H9 (cell line): ENCODE measurements around the gene KIAA1958. TPM values are rescaled to one million over a fixed set of nuclear protein-coding genes. Genes with fewer than 3 reads are reported as not detected.

Experiments used
- DNase-seq: peaks from one replicate; pipeline ENCODE4 v3.0.0-alpha.2; 2017
- H2AFZ ChIP-seq: one replicate; pipeline ENCODE4 v1.6.1; 2013; ENCODE audit warnings: mild to moderate bottlenecking, low read length, control low read depth, moderate library complexity
- H2AK5ac ChIP-seq: 2 replicates; pipeline ENCODE4 v1.6.1; 2013; ENCODE audit warnings: low read length, control low read depth, mixed read lengths; ENCODE audit not compliant: insufficient read length
- H2BK120ac ChIP-seq: one replicate; pipeline ENCODE4 v1.6.1; 2013; ENCODE audit warnings: low read depth, mild to moderate bottlenecking, low read length, control low read depth, inconsistent platforms; ENCODE audit not compliant: poor library complexity, severe bottlenecking
- H2BK12ac ChIP-seq: 2 replicates; pipeline ENCODE4 v1.6.1; 2013; ENCODE audit warnings: low read length, control low read depth, mixed read lengths, low read depth; ENCODE audit not compliant: insufficient read length
- H2BK15ac ChIP-seq: 2 replicates; pipeline ENCODE4 v1.6.1; 2013; ENCODE audit warnings: low read depth, low read length, control low read depth
- H2BK20ac ChIP-seq: one replicate; pipeline ENCODE4 v1.6.1; 2013; ENCODE audit warnings: low read depth, mild to moderate bottlenecking, low read length, control low read depth, inconsistent platforms; ENCODE audit not compliant: poor library complexity, severe bottlenecking
- H2BK5ac ChIP-seq: 2 replicates; pipeline ENCODE4 v1.6.1; 2013; ENCODE audit warnings: low read length, control low read depth, mixed read lengths; ENCODE audit not compliant: insufficient read length
- H3K14ac ChIP-seq: 2 replicates; pipeline ENCODE4 v1.6.1; 2013; ENCODE audit warnings: low read length, control low read depth; ENCODE audit not compliant: insufficient read depth
- H3K18ac ChIP-seq: 2 replicates; pipeline ENCODE4 v1.6.1; 2013; ENCODE audit warnings: low read depth, mild to moderate bottlenecking, mixed read lengths, low read length, control low read depth; ENCODE audit not compliant: insufficient read length
- H3K23ac ChIP-seq: 2 replicates; pipeline ENCODE4 v1.6.1; 2013; ENCODE audit warnings: low read length, control low read depth, mixed read lengths, low read depth; ENCODE audit not compliant: insufficient read length
- H3K23me2 ChIP-seq: 2 replicates; pipeline ENCODE4 v1.6.1; 2013; ENCODE audit warnings: low read depth, mild to moderate bottlenecking, mixed read lengths, low read length, control low read depth; ENCODE audit not compliant: insufficient read length, poor library complexity, severe bottlenecking
- H3K27ac ChIP-seq: 2 replicates; pipeline ENCODE4 v1.5.1; 2013; ENCODE audit warnings: low read length, control low read depth, mixed read lengths, low read depth; ENCODE audit not compliant: insufficient read length
- H3K27me3 ChIP-seq: 2 replicates; pipeline ENCODE4 v1.6.1; 2013; ENCODE audit warnings: low read length, control low read depth, inconsistent platforms; ENCODE audit not compliant: insufficient read depth
- H3K4ac ChIP-seq: 2 replicates; pipeline ENCODE4 v1.6.1; 2013; ENCODE audit warnings: low read depth, mild to moderate bottlenecking, control low read depth, inconsistent platforms, low read length, moderate library complexity
- H3K4me1 ChIP-seq: 2 replicates; pipeline ENCODE4 v1.6.1; 2013; ENCODE audit warnings: low read length, control low read depth, inconsistent platforms; ENCODE audit not compliant: insufficient read depth
- H3K4me2 ChIP-seq: 2 replicates; pipeline ENCODE4 v1.6.1; 2013; ENCODE audit warnings: low read length, control low read depth, mixed read lengths; ENCODE audit not compliant: insufficient read length, insufficient read depth
- H3K56ac ChIP-seq: 2 replicates; pipeline ENCODE4 v1.6.1; 2013; ENCODE audit warnings: low read depth, mild to moderate bottlenecking, mixed read lengths, low read length, control low read depth; ENCODE audit not compliant: insufficient read length
- H3K79me1 ChIP-seq: 2 replicates; pipeline ENCODE4 v1.6.1; 2013; ENCODE audit warnings: low read depth, mild to moderate bottlenecking, moderate library complexity, low read length, control low read depth, inconsistent platforms; ENCODE audit not compliant: insufficient read depth, poor library complexity, severe bottlenecking
- H3K79me2 ChIP-seq: 2 replicates; pipeline ENCODE4 v1.6.1; 2013; ENCODE audit warnings: low read length, control low read depth, inconsistent platforms; ENCODE audit not compliant: insufficient read depth
- H3K9ac ChIP-seq: 2 replicates; pipeline ENCODE4 v1.6.1; 2013; ENCODE audit warnings: low read length, control low read depth, mixed read lengths; ENCODE audit not compliant: insufficient read length; ENCODE audit errors: extremely low read depth
- H3K9me3 ChIP-seq: one replicate; pipeline ENCODE4 v1.6.1; 2013; ENCODE audit warnings: low read depth, low read length, inconsistent platforms; ENCODE audit not compliant: control insufficient read depth
- H3T11ph ChIP-seq: one replicate; pipeline ENCODE4 v1.6.1; 2013; ENCODE audit warnings: mild to moderate bottlenecking, low read length, control low read depth, inconsistent platforms
- H4K20me1 ChIP-seq: one replicate; pipeline ENCODE4 v1.6.1; 2013; ENCODE audit not compliant: control insufficient read depth, insufficient read length, insufficient read depth
- H4K5ac ChIP-seq: 2 replicates; pipeline ENCODE4 v1.6.1; 2013; ENCODE audit warnings: low read depth, mild to moderate bottlenecking, mixed read lengths, low read length, control low read depth; ENCODE audit not compliant: insufficient read length
- H4K8ac ChIP-seq: replicated peaks from 2 replicates; pipeline ENCODE4 v1.6.1; 2013; ENCODE audit warnings: low read length, control low read depth, mixed read lengths, low read depth; ENCODE audit not compliant: insufficient read length
- H4K91ac ChIP-seq: 2 replicates; pipeline ENCODE4 v1.6.1; 2013; ENCODE audit warnings: low read depth, mild to moderate bottlenecking, moderate library complexity, mixed read lengths, low read length, control low read depth; ENCODE audit not compliant: insufficient read length
- H3K27ac Mint-ChIP-seq, 3 experiments: 2 replicates in 2 of 3; 3 replicates in 1 of 3; pipeline ENCODE4 v1.8.0; 2020 to 2021; ENCODE audit warnings: mixed read lengths in 3 of 3, mild to moderate bottlenecking in 1 of 3, moderate library complexity in 1 of 3
- H3K27me3 Mint-ChIP-seq: 2 replicates; pipeline ENCODE4 v1.8.0; 2021; ENCODE audit warnings: low read depth, mild to moderate bottlenecking, moderate library complexity, mixed read lengths
- H3K36me3 Mint-ChIP-seq, 3 experiments: 2 replicates in 2 of 3; 3 replicates in 1 of 3; pipeline ENCODE4 v1.8.0; 2020 to 2021; ENCODE audit warnings: low read depth in 3 of 3, mixed read lengths in 3 of 3; ENCODE audit not compliant: insufficient read depth in 1 of 3
- H3K4me1 Mint-ChIP-seq, 2 experiments: 2 replicates each; pipeline ENCODE4 v1.8.0; 2020; ENCODE audit warnings: mixed read lengths in 2 of 2
- H3K4me3 Mint-ChIP-seq, 2 experiments: 2 replicates in 1 of 2; 3 replicates in 1 of 2; pipeline ENCODE4 v1.8.0; 2020 to 2021; ENCODE audit warnings: mild to moderate bottlenecking in 2 of 2, mixed read lengths in 2 of 2, moderate library complexity in 1 of 2
- H3K9me3 Mint-ChIP-seq, 2 experiments: 2 replicates in 1 of 2; 3 replicates in 1 of 2; pipeline ENCODE4 v1.8.0; 2020; ENCODE audit warnings: mild to moderate bottlenecking in 2 of 2, mixed read lengths in 2 of 2, moderate library complexity in 1 of 2
- CTCF ChIP-seq: fragments of 200-600 bp; sonication (generic); conservative IDR thresholded peaks from 3 replicates; pipeline ENCODE4 v1.8.0; 2021; ENCODE audit warnings: antibody characterized with exemption, mild to moderate bottlenecking
- WGBS: extraction: QIAGEN DNeasy Blood & Tissue Kit; methylation state at CpG from one replicate; pipeline ENCODE4 v1.1.7; 2013; ENCODE audit warnings: missing lambda C conversion rate, low lambda C conversion rate, mixed read lengths; ENCODE audit not compliant: insufficient read length; ENCODE audit errors: extremely low coverage; 5-methylcytosine and 5-hydroxymethylcytosine counted together
- total RNA-seq: library from RNA; stranded (reverse); gene quantifications from 2 replicates; pipeline ENCODE4 v1.2.1, GENCODE V29; 2021

KIAA1958 gene
- total RNA-seq, 1 experiment from 2014 or later: 34.0 TPM

- Mint-ChIP-seq H3K27ac (no peak overlapping the region), H3K4me1 (peaks cover 39% of the 10 kb centered on the region in 2 experiments), H3K9me3 (peaks cover 8 to 14% of the 10 kb centered on the region in 2 experiments; a peak in 4 of 5 replicates), H3K4me3 (no peak overlapping the region), H3K27me3 (no peaks in the 10 kb centered on the region), H3K36me3 (peaks cover 8 to 22% (median 21%) of the 10 kb centered on the region in 3 experiments)
- Histone ChIP-seq H3K79me2 (peaks cover 2% of the 10 kb centered on the region; the same call in 1 of the 2 replicates), H3K4ac (no peak overlapping the region), H2BK120ac (no peak overlapping the region), H3K79me1 (peaks cover 4% of the 10 kb centered on the region), H4K20me1 (no peaks in the 10 kb centered on the region), H3T11ph (no peak overlapping the region), H2BK15ac (no peak overlapping the region), H2AFZ (no peak overlapping the region), H3K4me1 (no peaks in the 10 kb centered on the region; the same call in 1 of the 2 replicates), H2BK20ac (no peak overlapping the region), H3K56ac (no peak overlapping the region), H3K23me2 (no peaks in the 10 kb centered on the region), H3K18ac (no peak overlapping the region), H3K23ac (no peak overlapping the region), H3K27ac (no peak overlapping the region), H3K9me3 (no peaks in the 10 kb centered on the region), H4K91ac (no peak overlapping the region), H3K4me2 (no peak overlapping the region), H2AK5ac (no peak overlapping the region), H2BK12ac (no peak overlapping the region), H4K5ac (no peak overlapping the region), H3K14ac (no peak overlapping the region), H3K9ac (no peak overlapping the region), H3K27me3 (no peaks in the 10 kb centered on the region), H2BK5ac (no peak overlapping the region), H4K8ac (no peak overlapping the region)
- no peak for TF ChIP-seq CTCF
- WGBS: no CpG with 5 or more reads among the region's 7 CpGs
- no peak for DNase-seq
Measured at GRCh38 chr9:112541685-112542084, 55.1 kb downstream of the KIAA1958 start.
